HUDEP-2 (cell line): ENCODE measurements around the gene ABLIM1.
"Not testable (repeated sequence)": the region's sequence is repeated elsewhere in the genome, so short reads cannot be mapped to it uniquely, and the experiment has no call there.

ENCODE experiments used
- DNase-seq, 76 experiments: peaks; one replicate each; lab custom pipeline; 2025; ENCODE audit not compliant: unreplicated experiment in 76 of 76; lab: John Stamatoyannopoulos, UW

Gene ABLIM1

GRCh38 chr10:114658175-114658574, at the start of gene ABLIM1:
ABLIM1 (minus strand) TSS chr10:114658275; CDS start chr10:114658200, 75 bp downstream.
- no peak for DNase-seq

- no peak for DNase-seq
These were observed 48.5 kb upstream of the ABLIM1 start for GRCh38 chr10:114706458-114707055.

- no peak for DNase-seq
These were observed 46.6 kb upstream of the ABLIM1 start for GRCh38 chr10:114704679-114705078.

GRCh38 chr10:114703377-114704107, 45.5 kb upstream of the ABLIM1 start:
- DNase-seq = no peak

GRCh38 chr10:114698271-114699061, 40.4 kb upstream of the ABLIM1 start:
- DNase-seq = no peak

GRCh38 chr10:114697061-114697598, 39.1 kb upstream of the ABLIM1 start:
- no peak for DNase-seq

GRCh38 chr10:114696301-114696700, 38.2 kb upstream of the ABLIM1 start:
- not testable (repeated sequence) for DNase-seq

- peak in 34 of 76 experiments; percentile 0 to 53 (median 9) for DNase-seq
These were observed 36.7 kb upstream of the ABLIM1 start for GRCh38 chr10:114694752-114695151.

- no peak for DNase-seq
These were observed 36.0 kb upstream of the ABLIM1 start for GRCh38 chr10:114694062-114694461.

GRCh38 chr10:114691442-114691941, 33.4 kb upstream of the ABLIM1 start:
- DNase-seq = no peak

GRCh38 chr10:114688786-114689185, 30.7 kb upstream of the ABLIM1 start:
- no peak for DNase-seq

GRCh38 chr10:114687459-114687858, 29.4 kb upstream of the ABLIM1 start:
- DNase-seq = no peak

- DNase-seq = no peak
These were observed 27.9 kb upstream of the ABLIM1 start for GRCh38 chr10:114686013-114686412.

GRCh38 chr10:114685456-114685855, 27.4 kb upstream of the ABLIM1 start:
- DNase-seq = peak in 1 of 76 experiments; percentile 12

- DNase-seq = no peak
These were observed 26.7 kb upstream of the ABLIM1 start for GRCh38 chr10:114684822-114685209.

- no peak for DNase-seq
These were observed 26.2 kb upstream of the ABLIM1 start for GRCh38 chr10:114684084-114684821.

- no peak for DNase-seq
These were observed 25.5 kb upstream of the ABLIM1 start for GRCh38 chr10:114683593-114683992.

- DNase-seq = no peak
These were observed 25.1 kb upstream of the ABLIM1 start for GRCh38 chr10:114683162-114683561.

GRCh38 chr10:114682532-114682931, 24.5 kb upstream of the ABLIM1 start:
- no peak for DNase-seq

- no peak for DNase-seq
These were observed 24.0 kb upstream of the ABLIM1 start for GRCh38 chr10:114682121-114682520.
